Suprapubic skin (tissue), 4 donors: ENCODE data around the gene FGF2.

Experiments used
- CTCF ChIP-seq, 2 donors: fragments of 200-600 bp in 1 of 2; fragments of 450-650 bp in 1 of 2; sonication (generic) in 1 of 2; IDR thresholded peaks; one replicate each; pipeline ENCODE4 v1.5.1; 2016 to 2019; ENCODE audit warnings: antibody characterized with exemption in 2 of 2, mild to moderate bottlenecking in 1 of 2, moderate library complexity in 1 of 2
- EP300 ChIP-seq: sonication (generic); formaldehyde crosslinking; IDR thresholded peaks from one replicate; pipeline ENCODE4 v1.6.1; 2017; ENCODE audit warnings: antibody characterized with exemption
- POLR2A ChIP-seq, 2 donors: fragments of 450-650 bp; IDR thresholded peaks; one replicate each; pipeline ENCODE4 v1.6.1; 2017; ENCODE audit warnings: antibody characterized with exemption in 2 of 2, mild to moderate bottlenecking in 2 of 2, moderate library complexity in 2 of 2
- POLR2AphosphoS5 ChIP-seq, 3 donors: sonication (generic); formaldehyde crosslinking; IDR thresholded peaks; one replicate each; pipeline ENCODE4 v1.6.1; 2017; ENCODE audit warnings: antibody characterized with exemption in 3 of 3

DNA sequence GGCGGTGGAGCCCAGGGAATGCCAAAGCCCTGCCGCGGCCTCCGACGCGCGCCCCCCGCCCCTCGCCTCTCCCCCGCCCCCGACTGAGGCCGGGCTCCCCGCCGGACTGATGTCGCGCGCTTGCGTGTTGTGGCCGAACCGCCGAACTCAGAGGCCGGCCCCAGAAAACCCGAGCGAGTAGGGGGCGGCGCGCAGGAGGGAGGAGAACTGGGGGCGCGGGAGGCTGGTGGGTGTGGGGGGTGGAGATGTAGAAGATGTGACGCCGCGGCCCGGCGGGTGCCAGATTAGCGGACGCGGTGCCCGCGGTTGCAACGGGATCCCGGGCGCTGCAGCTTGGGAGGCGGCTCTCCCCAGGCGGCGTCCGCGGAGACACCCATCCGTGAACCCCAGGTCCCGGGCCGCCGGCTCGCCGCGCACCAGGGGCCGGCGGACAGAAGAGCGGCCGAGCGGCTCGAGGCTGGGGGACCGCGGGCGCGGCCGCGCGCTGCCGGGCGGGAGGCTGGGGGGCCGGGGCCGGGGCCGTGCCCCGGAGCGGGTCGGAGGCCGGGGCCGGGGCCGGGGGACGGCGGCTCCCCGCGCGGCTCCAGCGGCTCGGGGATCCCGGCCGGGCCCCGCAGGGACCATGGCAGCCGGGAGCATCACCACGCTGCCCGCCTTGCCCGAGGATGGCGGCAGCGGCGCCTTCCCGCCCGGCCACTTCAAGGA, at the start of gene FGF2:
- TF ChIP-seq CTCF (IDR thresholded peaks at IDR 0.05) (no peak), POLR2AphosphoS5 (IDR thresholded peaks at IDR 0.05) (no peak), POLR2A (IDR thresholded peaks at IDR 0.05) (peak in 1 of 2 donors; percentile 16), EP300 (no peak)
